ENCODE data around the gene ARVCF.

GRCh38 chr22:19937616-19938473, 78.8 kb downstream of the ARVCF start:
- TF ChIP-seq PAX5 (IDR thresholded peaks at IDR 0.05; ENCODE audit: insufficient read depth, low read length, severe bottlenecking) (no peak), TAF1 (IDR thresholded peaks at IDR 0.05; ENCODE audit: low read depth, low read length) (no peak), POLR2AphosphoS5 (IDR thresholded peaks at IDR 0.05; ENCODE audit: low read depth, low read length) (no peak), POLR2A (IDR thresholded peaks at IDR 0.05; ENCODE audit: low read depth, low read length) (no peak)
